ENCODE data around the gene ADAMTS2.

Gene ADAMTS2

GRCh38 chr5:179312557-179313235, 32.6 kb downstream of the ADAMTS2 start:
- peaks cover 0 to 9% (median 0%) of the 10 kb centered on the region in 5 experiments for H3K27me3 ChIP-seq (replicated peaks in 2 of 5; ENCODE audit: control insufficient read depth in 4 of 5, insufficient read depth in 5 of 5, low read length in 4 of 5)
- H3K36me3 ChIP-seq (ENCODE audit: control insufficient read depth in 4 of 4, insufficient read depth in 4 of 4, low read length in 3 of 4): no peaks in the 10 kb centered on the region
- DNase-seq: no peak
- no peak overlapping the region for H3K27ac ChIP-seq (ENCODE audit: insufficient read depth in 1 of 2, low read depth in 1 of 2, low read length in 2 of 2, poor library complexity in 1 of 2, severe bottlenecking in 2 of 2)
- CTCF ChIA-PET: no interaction called here
- 96% methylated on average over 13 of the region's 17 CpGs for WGBS (ENCODE audit: insufficient coverage)
- H3K4me3 ChIP-seq (ENCODE audit: control insufficient read depth in 1 of 7, extremely low read depth in 1 of 7, insufficient read depth in 4 of 7, low read depth in 2 of 7, low read length in 6 of 7): no peak overlapping the region
- H3K4me1 ChIP-seq (ENCODE audit: control extremely low read depth in 1 of 4, control insufficient read depth in 4 of 4, insufficient read depth in 4 of 4, low read length in 3 of 4): no peaks in the 10 kb centered on the region
- H3K9me3 ChIP-seq (ENCODE audit: control extremely low read depth in 1 of 5, control insufficient read depth in 4 of 5, insufficient read depth in 2 of 5, low read depth in 1 of 5, low read length in 4 of 5): peaks cover 0 to 14% (median 0%) of the 10 kb centered on the region in 5 experiments
- POLR2A ChIA-PET: interaction anchor here (0.7 kb wide), 1 partner anchor 521 kb away, joined by 3 read pairs; no protein-coding TSS in a partner anchor

- Histone ChIP-seq H3K4me3 (ENCODE audit: control insufficient read depth in 1 of 7, extremely low read depth in 1 of 7, insufficient read depth in 4 of 7, low read depth in 2 of 7, low read length in 6 of 7) (no peak overlapping the region), H3K9me3 (ENCODE audit: control extremely low read depth in 1 of 5, control insufficient read depth in 4 of 5, insufficient read depth in 2 of 5, low read depth in 1 of 5, low read length in 4 of 5) (peaks cover 0 to 18% (median 0%) of the 10 kb centered on the region in 5 experiments), H3K36me3 (ENCODE audit: control insufficient read depth in 4 of 4, insufficient read depth in 4 of 4, low read length in 3 of 4) (no peaks in the 10 kb centered on the region), H3K4me1 (ENCODE audit: control extremely low read depth in 1 of 4, control insufficient read depth in 4 of 4, insufficient read depth in 4 of 4, low read length in 3 of 4) (no peaks in the 10 kb centered on the region), H3K27ac (ENCODE audit: insufficient read depth in 1 of 2, low read depth in 1 of 2, low read length in 2 of 2, poor library complexity in 1 of 2, severe bottlenecking in 2 of 2) (no peak overlapping the region), H3K27me3 (replicated peaks in 2 of 5; ENCODE audit: control insufficient read depth in 4 of 5, insufficient read depth in 5 of 5, low read length in 4 of 5) (peaks cover 0 to 5% (median 0%) of the 10 kb centered on the region in 5 experiments)
- POLR2A ChIA-PET: interaction anchor here (0.7 kb wide), 1 partner anchor 520 kb away, joined by 3 read pairs; no protein-coding TSS in a partner anchor
- CTCF ChIA-PET: no interaction called here
- WGBS (ENCODE audit: insufficient coverage): 100% methylated on average over 5 of the region's 10 CpGs
- no peak for DNase-seq
Observed at GRCh38 chr5:179311581-179311980, 33.7 kb downstream of the ADAMTS2 start.

GRCh38 chr5:179311091-179311470, 34.2 kb downstream of the ADAMTS2 start:
- 60% methylated on average over 7 of the region's 8 CpGs for WGBS (ENCODE audit: insufficient coverage)
- H3K4me1 ChIP-seq (ENCODE audit: control extremely low read depth in 1 of 4, control insufficient read depth in 4 of 4, insufficient read depth in 4 of 4, low read length in 3 of 4): no peaks in the 10 kb centered on the region
- H3K27ac ChIP-seq (ENCODE audit: insufficient read depth in 1 of 2, low read depth in 1 of 2, low read length in 2 of 2, poor library complexity in 1 of 2, severe bottlenecking in 2 of 2): no peak overlapping the region
- H3K27me3 ChIP-seq (replicated peaks in 2 of 5; ENCODE audit: control insufficient read depth in 4 of 5, insufficient read depth in 5 of 5, low read length in 4 of 5): peaks cover 0 to 5% (median 0%) of the 10 kb centered on the region in 5 experiments
- DNase-seq: no peak
- no peaks in the 10 kb centered on the region for H3K36me3 ChIP-seq (ENCODE audit: control insufficient read depth in 4 of 4, insufficient read depth in 4 of 4, low read length in 3 of 4)
- H3K4me3 ChIP-seq (ENCODE audit: control insufficient read depth in 1 of 7, extremely low read depth in 1 of 7, insufficient read depth in 4 of 7, low read depth in 2 of 7, low read length in 6 of 7): no peak overlapping the region
- ChIA-PET POLR2A (no interaction called here), CTCF (no interaction called here)
- peaks cover 0 to 18% (median 0%) of the 10 kb centered on the region in 5 experiments for H3K9me3 ChIP-seq (ENCODE audit: control extremely low read depth in 1 of 5, control insufficient read depth in 4 of 5, insufficient read depth in 2 of 5, low read depth in 1 of 5, low read length in 4 of 5)

DNA sequence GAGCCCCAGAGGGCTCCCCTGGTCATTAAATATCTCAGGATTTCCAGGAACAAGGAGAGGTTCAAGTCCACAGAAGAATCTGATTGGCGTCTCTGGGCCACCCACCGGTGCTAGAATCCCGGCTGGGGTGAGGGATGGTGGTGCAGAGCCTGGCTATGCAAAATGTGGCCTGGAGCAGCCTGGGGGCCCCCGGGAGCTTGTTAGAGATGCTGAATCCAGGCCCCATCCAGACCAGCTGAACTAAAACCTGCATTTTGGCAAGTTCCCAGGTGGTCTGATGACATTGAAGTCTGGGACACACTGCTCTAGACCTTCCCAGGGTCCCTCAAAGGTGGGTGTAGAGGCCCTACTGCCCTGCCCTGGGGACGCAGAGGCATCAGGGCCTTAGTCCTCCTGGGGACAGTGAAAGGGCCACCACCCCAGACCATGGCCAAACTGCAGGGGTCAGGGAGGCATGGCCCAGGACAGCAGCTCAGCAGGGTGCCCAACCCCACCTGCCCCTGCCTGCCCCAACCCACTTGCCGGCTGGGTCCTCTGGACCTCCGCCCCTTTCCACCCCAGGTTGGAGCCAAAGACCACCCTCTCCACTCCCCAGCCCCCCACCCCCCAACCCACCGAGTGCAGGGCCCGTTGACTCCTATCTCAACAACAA, 34.7 kb downstream of the ADAMTS2 start:
- CTCF ChIA-PET: no interaction called here

GRCh38 chr5:179309751-179310320, 35.4 kb downstream of the ADAMTS2 start:
- POLR2A ChIA-PET: no interaction called here
- Histone ChIP-seq H3K27ac (ENCODE audit: insufficient read depth in 1 of 2, low read depth in 1 of 2, low read length in 2 of 2, poor library complexity in 1 of 2, severe bottlenecking in 2 of 2) (no peak overlapping the region), H3K4me1 (ENCODE audit: control extremely low read depth in 1 of 4, control insufficient read depth in 4 of 4, insufficient read depth in 4 of 4, low read length in 3 of 4) (no peaks in the 10 kb centered on the region), H3K9me3 (ENCODE audit: control extremely low read depth in 1 of 5, control insufficient read depth in 4 of 5, insufficient read depth in 2 of 5, low read depth in 1 of 5, low read length in 4 of 5) (peaks cover 0 to 12% (median 4%) of the 10 kb centered on the region in 5 experiments), H3K27me3 (replicated peaks in 2 of 5; ENCODE audit: control insufficient read depth in 4 of 5, insufficient read depth in 5 of 5, low read length in 4 of 5) (no peaks in the 10 kb centered on the region), H3K4me3 (ENCODE audit: control insufficient read depth in 1 of 7, extremely low read depth in 1 of 7, insufficient read depth in 4 of 7, low read depth in 2 of 7, low read length in 6 of 7) (no peak overlapping the region), H3K36me3 (ENCODE audit: control insufficient read depth in 4 of 4, insufficient read depth in 4 of 4, low read length in 3 of 4) (no peaks in the 10 kb centered on the region)
- WGBS (ENCODE audit: insufficient coverage): 99% methylated on average over 10 of the region's 10 CpGs
- CTCF ChIA-PET: no interaction called here
- DNase-seq: no peak

More for the DNA sequence above, 34.7 kb downstream of the ADAMTS2 start:
- DNase-seq: no peak
- Histone ChIP-seq H3K27me3 (replicated peaks in 2 of 5; ENCODE audit: control insufficient read depth in 4 of 5, insufficient read depth in 5 of 5, low read length in 4 of 5) (peaks cover 0 to 3% (median 0%) of the 10 kb centered on the region in 5 experiments), H3K27ac (ENCODE audit: insufficient read depth in 1 of 2, low read depth in 1 of 2, low read length in 2 of 2, poor library complexity in 1 of 2, severe bottlenecking in 2 of 2) (no peak overlapping the region), H3K9me3 (ENCODE audit: control extremely low read depth in 1 of 5, control insufficient read depth in 4 of 5, insufficient read depth in 2 of 5, low read depth in 1 of 5, low read length in 4 of 5) (peaks cover 0 to 14% (median 0%) of the 10 kb centered on the region in 5 experiments), H3K4me1 (ENCODE audit: control extremely low read depth in 1 of 4, control insufficient read depth in 4 of 4, insufficient read depth in 4 of 4, low read length in 3 of 4) (no peaks in the 10 kb centered on the region), H3K4me3 (ENCODE audit: control insufficient read depth in 1 of 7, extremely low read depth in 1 of 7, insufficient read depth in 4 of 7, low read depth in 2 of 7, low read length in 6 of 7) (no peak overlapping the region), H3K36me3 (ENCODE audit: control insufficient read depth in 4 of 4, insufficient read depth in 4 of 4, low read length in 3 of 4) (no peaks in the 10 kb centered on the region)
- POLR2A ChIA-PET: no interaction called here
- 97% methylated on average over 6 of the region's 9 CpGs for WGBS (ENCODE audit: insufficient coverage)

- H3K4me1 ChIP-seq (ENCODE audit: control extremely low read depth in 1 of 4, control insufficient read depth in 4 of 4, insufficient read depth in 4 of 4, low read length in 3 of 4): no peaks in the 10 kb centered on the region
- no peak overlapping the region for H3K27ac ChIP-seq (ENCODE audit: insufficient read depth in 1 of 2, low read depth in 1 of 2, low read length in 2 of 2, poor library complexity in 1 of 2, severe bottlenecking in 2 of 2)
- ChIA-PET POLR2A (no interaction called here), CTCF (no interaction called here)
- H3K36me3 ChIP-seq (ENCODE audit: control insufficient read depth in 4 of 4, insufficient read depth in 4 of 4, low read length in 3 of 4): no peaks in the 10 kb centered on the region
- peaks cover 0 to 13% (median 7%) of the 10 kb centered on the region in 5 experiments for H3K9me3 ChIP-seq (ENCODE audit: control extremely low read depth in 1 of 5, control insufficient read depth in 4 of 5, insufficient read depth in 2 of 5, low read depth in 1 of 5, low read length in 4 of 5)
- H3K4me3 ChIP-seq (ENCODE audit: control insufficient read depth in 1 of 7, extremely low read depth in 1 of 7, insufficient read depth in 4 of 7, low read depth in 2 of 7, low read length in 6 of 7): no peak overlapping the region
- H3K27me3 ChIP-seq (replicated peaks in 2 of 5; ENCODE audit: control insufficient read depth in 4 of 5, insufficient read depth in 5 of 5, low read length in 4 of 5): no peaks in the 10 kb centered on the region
- no peak for DNase-seq
- WGBS (ENCODE audit: insufficient coverage): 94% methylated on average over 7 of the region's 7 CpGs
Observed at GRCh38 chr5:179309383-179309670, 35.9 kb downstream of the ADAMTS2 start.

Measured in common myeloid progenitor, CD34-positive (primary cell).